Activated T-helper 2 cell treated with anti-CD3 and anti-CD28 coated beads, Interferon-gamma antibody, Interleukin-2, Interleukin-4, amounts not matched to agents 10 μg/mL and 5 μg/mL and 100 μg/mL, durations not matched to agents 14 hours and 24 hours and 36 hours (primary cell): ENCODE data around the gene CHTF18. TPM values are rescaled to one million over a fixed set of nuclear protein-coding genes. Genes with fewer than 3 reads are reported as not detected.

Experiments used
- DNase-seq: peaks from one replicate; pipeline ENCODE4 v3.0.0; 2021; ENCODE audit warnings: low spot score
- H3K27ac Mint-ChIP-seq: one replicate; pipeline ENCODE4 v1.8.0; 2021; ENCODE audit warnings: mixed read lengths
- H3K27me3 Mint-ChIP-seq: one replicate; pipeline ENCODE4 v1.8.0; 2021; ENCODE audit warnings: low read depth, mixed read lengths
- H3K36me3 Mint-ChIP-seq: one replicate; pipeline ENCODE4 v1.8.0; 2021; ENCODE audit warnings: low read depth, mixed read lengths
- H3K4me1 Mint-ChIP-seq: one replicate; pipeline ENCODE4 v1.8.0; 2021; ENCODE audit warnings: low read depth, mixed read lengths
- H3K4me3 Mint-ChIP-seq: one replicate; pipeline ENCODE4 v1.8.0; 2021; ENCODE audit warnings: low read depth, mild to moderate bottlenecking, moderate library complexity, mixed read lengths
- H3K9me3 Mint-ChIP-seq: one replicate; pipeline ENCODE4 v1.8.0; 2021; ENCODE audit warnings: mixed read lengths
- intact Hi-C: fragments of 100-400 bp; cut with micrococcal nuclease; formaldehyde crosslinking; loops from one replicate; pipeline ENCODE4 v1.15.1; 2023
- total RNA-seq: library from RNA; stranded (reverse); gene quantifications from 2 replicates; pipeline ENCODE4 v1.2.3, GENCODE V29; 2022

Gene CHTF18
- total RNA-seq, 1 donor from 2014 or later = 119 TPM

DNA sequence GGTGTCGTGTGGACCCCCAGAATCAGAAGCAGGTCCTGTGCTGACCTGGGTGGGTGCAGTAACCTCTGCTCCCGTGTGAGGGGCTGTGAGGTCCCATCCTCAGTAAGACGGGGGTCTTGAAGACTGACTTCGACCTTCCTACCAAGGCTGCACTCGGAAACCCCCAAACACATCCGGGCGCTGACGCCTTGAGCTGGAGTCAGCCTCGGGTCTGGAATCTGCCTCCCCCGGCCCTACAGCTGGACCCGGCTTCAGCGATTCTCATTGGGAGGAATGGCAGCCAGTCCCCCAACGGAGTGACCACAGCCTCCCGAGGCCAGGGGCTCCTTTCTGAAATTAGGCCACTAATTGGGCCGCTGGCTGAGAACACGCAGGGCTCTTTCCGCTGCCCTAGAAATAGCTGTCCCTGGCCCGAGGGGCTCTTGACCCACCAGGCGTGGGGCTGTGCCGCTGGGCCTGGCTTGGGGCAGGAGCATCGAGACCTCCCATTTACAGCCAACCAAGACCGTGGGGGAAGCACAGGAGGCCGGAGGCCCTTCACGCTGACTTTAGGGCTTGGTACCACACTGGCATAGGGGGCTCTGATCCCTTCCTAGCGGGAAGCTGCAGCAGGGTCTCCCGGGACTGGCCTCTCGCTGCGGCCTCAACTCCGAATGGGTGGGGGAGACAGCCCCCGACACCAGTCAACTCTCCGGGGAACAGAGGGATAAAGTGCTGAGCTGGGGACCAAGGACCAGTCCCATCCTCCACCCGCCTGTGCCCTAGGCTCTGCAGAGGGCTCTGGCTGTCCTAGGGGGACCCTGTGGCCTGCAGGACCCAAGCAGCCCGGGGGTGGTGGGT, 14.7 kb downstream of the CHTF18 start:
- Mint-ChIP-seq H3K4me3 (no peak overlapping the region), H3K9me3 (no peaks in the 10 kb centered on the region), H3K27ac (no peak overlapping the region), H3K36me3 (peaks cover 9% of the 10 kb centered on the region), H3K27me3 (peaks cover 5% of the 10 kb centered on the region), H3K4me1 (peaks cover 4% of the 10 kb centered on the region)
- DNase-seq = no peak
- intact Hi-C loops = loop anchor here (10.0 kb wide), 1 partner anchor 162 kb away; no protein-coding TSS in a partner anchor

GRCh38 chr16:803754-804080, 15.3 kb downstream of the CHTF18 start:
- no peak overlapping the region for H3K4me3 Mint-ChIP-seq

DNA sequence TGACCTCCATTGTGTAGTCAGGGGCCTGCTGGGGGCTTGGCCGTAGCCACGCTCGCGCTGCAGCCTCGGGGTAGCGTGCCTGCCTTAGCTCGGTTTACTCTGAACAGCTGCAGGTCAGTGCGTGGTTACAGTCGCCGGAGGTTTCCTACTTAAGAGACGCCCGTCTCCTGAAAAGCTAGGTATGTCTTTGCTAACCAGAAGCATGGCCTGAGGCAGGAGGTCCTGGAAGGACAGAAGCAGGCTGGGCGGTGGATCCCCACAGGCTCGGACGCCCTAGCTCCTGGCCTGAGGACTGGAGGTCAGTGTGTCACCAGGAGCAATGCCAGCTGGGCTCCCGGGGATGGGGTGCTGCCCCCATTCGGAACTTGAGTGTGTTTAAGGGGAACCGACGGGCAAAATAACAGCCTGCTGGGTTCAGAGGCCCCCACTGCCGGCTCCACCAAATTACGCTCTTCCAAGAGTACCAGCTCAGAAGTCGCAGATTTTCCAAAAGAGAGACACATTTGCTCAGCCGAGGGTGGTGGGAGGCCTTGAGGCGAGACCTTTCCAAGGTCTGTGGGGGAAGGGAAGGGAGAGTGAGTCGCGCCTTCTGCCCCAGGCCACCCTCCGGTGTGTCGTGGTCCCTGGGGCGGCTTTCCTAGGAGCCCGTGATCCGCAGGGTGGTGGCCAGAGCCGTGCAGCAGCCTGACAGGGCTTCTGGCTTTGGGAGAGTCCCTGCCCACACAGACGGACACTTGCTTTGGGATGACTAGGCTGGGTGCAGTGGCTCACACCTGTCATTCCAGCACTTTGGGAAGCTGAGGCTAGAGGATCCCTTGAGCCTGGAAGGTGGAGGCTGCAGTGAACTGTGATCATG, 16.0 kb downstream of the CHTF18 start:
- Mint-ChIP-seq H3K27me3 (peaks cover 5% of the 10 kb centered on the region), H3K4me1 (peaks cover 10% of the 10 kb centered on the region), H3K36me3 (peaks cover 3% of the 10 kb centered on the region), H3K4me3 (peak overlapping the region; percentile 45), H3K27ac (no peak overlapping the region), H3K9me3 (no peaks in the 10 kb centered on the region)
- intact Hi-C loops = loop anchor here (10.0 kb wide), 1 partner anchor 160 kb away; no protein-coding TSS in a partner anchor
- no peak for DNase-seq

More at GRCh38 chr16:803754-804080, 15.3 kb downstream of the CHTF18 start:
- no peak overlapping the region for H3K27ac Mint-ChIP-seq
- H3K4me1 Mint-ChIP-seq = peaks cover 9% of the 10 kb centered on the region
- intact Hi-C loops = loop anchor here (10.0 kb wide), 1 partner anchor 161 kb away; no protein-coding TSS in a partner anchor
- H3K27me3 Mint-ChIP-seq = peaks cover 5% of the 10 kb centered on the region
- no peak for DNase-seq
- peaks cover 4% of the 10 kb centered on the region for H3K36me3 Mint-ChIP-seq
- no peaks in the 10 kb centered on the region for H3K9me3 Mint-ChIP-seq

- intact Hi-C loops = loop anchor here (10.0 kb wide), 1 partner anchor 159 kb away; no protein-coding TSS in a partner anchor
- Mint-ChIP-seq H3K9me3 (no peaks in the 10 kb centered on the region), H3K27me3 (peaks cover 5% of the 10 kb centered on the region), H3K4me1 (peaks cover 10% of the 10 kb centered on the region), H3K4me3 (no peak overlapping the region), H3K27ac (no peak overlapping the region), H3K36me3 (peaks cover 3% of the 10 kb centered on the region)
- DNase-seq = no peak
Measured at GRCh38 chr16:805474-805873, 17.1 kb downstream of the CHTF18 start.

GRCh38 chr16:807347-808084, 19.1 kb downstream of the CHTF18 start:
- intact Hi-C loops = loop anchor here (10.0 kb wide), 1 partner anchor 157 kb away; no protein-coding TSS in a partner anchor
- peak overlapping the region; percentile 96 for H3K27ac Mint-ChIP-seq
- peak overlapping the region; percentile 99 for H3K4me3 Mint-ChIP-seq
- peak; percentile 85 for DNase-seq
- peaks cover 4% of the 10 kb centered on the region for H3K27me3 Mint-ChIP-seq
- peaks cover 10% of the 10 kb centered on the region for H3K4me1 Mint-ChIP-seq
- H3K9me3 Mint-ChIP-seq = no peaks in the 10 kb centered on the region
- peaks cover 3% of the 10 kb centered on the region for H3K36me3 Mint-ChIP-seq

GRCh38 chr16:808085-808386, 19.6 kb downstream of the CHTF18 start:
- peak overlapping the region; percentile 96 for H3K27ac Mint-ChIP-seq
- peaks cover 8% of the 10 kb centered on the region for H3K27me3 Mint-ChIP-seq
- no peak for DNase-seq
- H3K9me3 Mint-ChIP-seq = no peaks in the 10 kb centered on the region
- H3K36me3 Mint-ChIP-seq = peaks cover 3% of the 10 kb centered on the region
- peaks cover 10% of the 10 kb centered on the region for H3K4me1 Mint-ChIP-seq
- peak overlapping the region; percentile 99 for H3K4me3 Mint-ChIP-seq
- intact Hi-C loops = loop anchor here (10.0 kb wide), 1 partner anchor 157 kb away; no protein-coding TSS in a partner anchor

DNA sequence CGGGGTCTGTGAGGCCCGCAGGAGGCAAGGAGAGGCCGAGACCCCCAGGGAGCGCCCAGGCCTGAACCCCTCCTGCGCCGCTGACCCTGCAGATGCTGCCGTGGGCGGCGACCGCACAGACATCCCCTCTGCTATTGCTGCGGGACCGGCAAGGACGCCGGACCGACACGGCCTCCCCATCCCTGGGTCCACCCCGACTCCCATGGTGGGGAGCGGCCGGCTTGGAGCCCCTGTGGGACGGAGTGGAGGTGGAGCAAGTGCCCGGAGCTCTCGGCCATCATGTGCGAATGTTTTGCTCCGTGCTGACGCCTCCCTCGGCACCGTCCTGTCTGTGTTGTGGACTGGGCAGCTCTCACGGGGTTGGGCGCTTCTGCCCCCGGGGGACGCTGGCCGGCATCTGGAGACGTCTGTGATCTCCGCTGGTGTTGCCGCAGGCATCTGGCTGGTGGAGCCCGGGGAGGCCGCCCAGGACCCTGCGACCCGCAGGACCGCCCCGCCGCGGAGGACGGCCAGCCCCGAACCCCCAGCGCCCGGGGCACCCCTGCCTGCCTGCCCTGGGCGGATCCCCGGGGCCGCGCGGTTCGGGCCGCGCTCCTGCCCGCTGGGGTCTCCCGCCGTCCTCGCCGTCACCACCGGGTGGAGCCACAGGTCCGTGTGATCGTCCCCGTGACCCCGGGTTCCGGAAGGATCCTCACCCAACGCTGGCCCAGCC, 24.9 kb downstream of the CHTF18 start:
- peaks cover 15% of the 10 kb centered on the region for H3K27me3 Mint-ChIP-seq
- H3K36me3 Mint-ChIP-seq = no peaks in the 10 kb centered on the region
- intact Hi-C loops = loop anchor here (2.0 kb wide), 1 partner anchor 243 kb away; no protein-coding TSS in a partner anchor
- no peak overlapping the region for H3K4me3 Mint-ChIP-seq
- no peak overlapping the region for H3K27ac Mint-ChIP-seq
- peaks cover 4% of the 10 kb centered on the region for H3K4me1 Mint-ChIP-seq
- DNase-seq = peak; percentile 40
- H3K9me3 Mint-ChIP-seq = no peaks in the 10 kb centered on the region

DNA sequence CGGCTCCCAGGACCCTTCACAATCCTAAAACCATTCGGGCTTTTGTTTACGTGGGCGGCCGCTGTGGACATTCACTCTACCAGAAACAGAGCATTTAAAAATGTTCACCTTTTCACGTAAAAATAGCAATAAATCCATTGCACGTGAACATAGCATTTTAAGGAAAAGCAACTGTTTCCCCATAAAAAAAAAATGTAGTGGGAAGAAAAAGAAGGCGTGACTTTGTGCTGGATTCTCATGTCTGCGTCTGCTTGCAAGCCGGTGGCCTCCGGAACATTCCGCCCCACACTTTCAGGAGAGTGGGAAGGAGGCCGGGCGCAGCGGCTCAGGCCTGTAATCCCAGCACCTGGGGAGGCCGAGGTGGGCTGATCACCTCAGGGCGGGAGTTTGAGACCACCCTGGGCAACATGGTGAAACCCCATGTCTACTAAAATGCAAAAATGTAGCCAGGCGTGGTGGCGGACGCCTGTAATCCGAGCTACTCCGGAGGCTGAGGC, 25.5 kb downstream of the CHTF18 start:
- no peak for DNase-seq
- no peaks in the 10 kb centered on the region for H3K9me3 Mint-ChIP-seq
- intact Hi-C loops = loop anchor here (2.0 kb wide), 1 partner anchor 243 kb away; no protein-coding TSS in a partner anchor
- H3K36me3 Mint-ChIP-seq = no peaks in the 10 kb centered on the region
- H3K4me1 Mint-ChIP-seq = no peaks in the 10 kb centered on the region
- H3K4me3 Mint-ChIP-seq = no peak overlapping the region
- no peak overlapping the region for H3K27ac Mint-ChIP-seq
- peaks cover 15% of the 10 kb centered on the region for H3K27me3 Mint-ChIP-seq

- H3K4me1 Mint-ChIP-seq = peaks cover 8% of the 10 kb centered on the region
- H3K4me3 Mint-ChIP-seq = no peak overlapping the region
- intact Hi-C loops = no loop called here
- H3K27me3 Mint-ChIP-seq = peaks cover 15% of the 10 kb centered on the region
- H3K27ac Mint-ChIP-seq = no peak overlapping the region
- no peaks in the 10 kb centered on the region for H3K36me3 Mint-ChIP-seq
- H3K9me3 Mint-ChIP-seq = no peaks in the 10 kb centered on the region
- no peak for DNase-seq
Measured at GRCh38 chr16:814974-815373, 26.6 kb downstream of the CHTF18 start.

- Mint-ChIP-seq H3K27me3 (peaks cover 15% of the 10 kb centered on the region), H3K27ac (no peak overlapping the region), H3K36me3 (no peaks in the 10 kb centered on the region), H3K9me3 (no peaks in the 10 kb centered on the region), H3K4me1 (peaks cover 10% of the 10 kb centered on the region), H3K4me3 (no peak overlapping the region)
- no peak for DNase-seq
- intact Hi-C loops = no loop called here
Measured at GRCh38 chr16:815861-816260, 27.4 kb downstream of the CHTF18 start.

- Mint-ChIP-seq H3K9me3 (no peaks in the 10 kb centered on the region), H3K27ac (no peak overlapping the region), H3K27me3 (peaks cover 12% of the 10 kb centered on the region), H3K4me3 (no peak overlapping the region), H3K4me1 (peaks cover 10% of the 10 kb centered on the region), H3K36me3 (no peaks in the 10 kb centered on the region)
- DNase-seq = no peak
- intact Hi-C loops = no loop called here
Measured at GRCh38 chr16:817001-817906, 28.8 kb downstream of the CHTF18 start.
